Tibial nerve (tissue), 4 donors: ENCODE data around the gene CD209.

ENCODE experiments used
- EP300 ChIP-seq, 2 donors: sonication (generic); formaldehyde crosslinking; IDR thresholded peaks; one replicate each; pipeline ENCODE4 v1.6.1; 2017; ENCODE audit warnings: antibody characterized with exemption in 2 of 2, mild to moderate bottlenecking in 1 of 2
- POLR2A ChIP-seq, 2 donors: fragments of 450-650 bp; IDR thresholded peaks; one replicate each; pipeline ENCODE4 v1.6.1; 2017; ENCODE audit warnings: antibody characterized with exemption in 2 of 2, mild to moderate bottlenecking in 2 of 2, moderate library complexity in 2 of 2
- TF ChIP-seq, protein P1 (sequence below), 5 experiments: fragments of 200-600 bp in 3 of 5; fragments of 450-650 bp in 2 of 5; sonication (generic) in 3 of 5; IDR thresholded peaks; one replicate each; pipeline ENCODE4 v1.5.1; 2016 to 2019; ENCODE audit warnings: antibody characterized with exemption in 5 of 5, mild to moderate bottlenecking in 3 of 5, moderate library complexity in 2 of 5

DNA sequence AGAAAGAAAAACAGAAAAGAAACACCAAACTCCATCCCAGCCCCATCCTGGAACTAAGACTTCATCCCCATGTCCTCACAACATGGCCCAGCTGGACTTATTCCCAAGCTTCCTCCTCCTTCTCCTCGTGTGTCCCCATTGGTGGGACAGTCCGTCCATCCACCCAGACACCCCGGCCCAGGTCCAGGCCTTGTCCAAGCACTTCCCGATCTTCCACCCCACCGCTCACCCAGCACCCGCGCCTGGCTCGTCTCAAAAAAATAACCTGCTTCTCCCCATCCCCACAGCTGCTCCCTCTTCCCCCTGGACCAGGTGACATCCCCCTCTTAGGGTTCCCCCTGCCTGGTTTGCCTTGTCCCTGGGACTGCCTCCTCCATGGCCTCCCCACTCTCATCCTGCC, 44.0 kb downstream of the CD209 start:
- TF ChIP-seq, protein P1, sequence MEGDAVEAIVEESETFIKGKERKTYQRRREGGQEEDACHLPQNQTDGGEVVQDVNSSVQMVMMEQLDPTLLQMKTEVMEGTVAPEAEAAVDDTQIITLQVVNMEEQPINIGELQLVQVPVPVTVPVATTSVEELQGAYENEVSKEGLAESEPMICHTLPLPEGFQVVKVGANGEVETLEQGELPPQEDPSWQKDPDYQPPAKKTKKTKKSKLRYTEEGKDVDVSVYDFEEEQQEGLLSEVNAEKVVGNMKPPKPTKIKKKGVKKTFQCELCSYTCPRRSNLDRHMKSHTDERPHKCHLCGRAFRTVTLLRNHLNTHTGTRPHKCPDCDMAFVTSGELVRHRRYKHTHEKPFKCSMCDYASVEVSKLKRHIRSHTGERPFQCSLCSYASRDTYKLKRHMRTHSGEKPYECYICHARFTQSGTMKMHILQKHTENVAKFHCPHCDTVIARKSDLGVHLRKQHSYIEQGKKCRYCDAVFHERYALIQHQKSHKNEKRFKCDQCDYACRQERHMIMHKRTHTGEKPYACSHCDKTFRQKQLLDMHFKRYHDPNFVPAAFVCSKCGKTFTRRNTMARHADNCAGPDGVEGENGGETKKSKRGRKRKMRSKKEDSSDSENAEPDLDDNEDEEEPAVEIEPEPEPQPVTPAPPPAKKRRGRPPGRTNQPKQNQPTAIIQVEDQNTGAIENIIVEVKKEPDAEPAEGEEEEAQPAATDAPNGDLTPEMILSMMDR (IDR thresholded peaks at IDR 0.05) = no peak
- TF ChIP-seq POLR2A (IDR thresholded peaks at IDR 0.05) (no peak), EP300 (IDR thresholded peaks at IDR 0.05) (no peak)
